GM12873 (cell line): ENCODE results near the gene ICA1.

Source experiments
- CTCF ChIP-seq: IDR thresholded peaks from 2 replicates; pipeline ENCODE4 v1.5.1; 2012; ENCODE audit warnings: low read depth, mild to moderate bottlenecking, moderate library complexity, low read length, control low read depth; ENCODE audit not compliant: insufficient read depth; ENCODE audit errors: missing control alignments

ICA1 gene

GRCh38 chr7:8084836-8085235, 177.1 kb downstream of the ICA1 start:
- no peak for TF ChIP-seq CTCF

- no peak for TF ChIP-seq CTCF
Observed at GRCh38 chr7:8082762-8083161, 179.2 kb downstream of the ICA1 start.

- no peak for TF ChIP-seq CTCF
Observed at GRCh38 chr7:8078418-8078817, 183.5 kb downstream of the ICA1 start.

- TF ChIP-seq CTCF, result no peak
Observed at GRCh38 chr7:8070451-8071180, 191.4 kb downstream of the ICA1 start.

- no peak for TF ChIP-seq CTCF
Observed at GRCh38 chr7:8068892-8069686, 192.9 kb downstream of the ICA1 start.

GRCh38 chr7:8065356-8065813, 196.6 kb downstream of the ICA1 start:
- no peak for TF ChIP-seq CTCF

GRCh38 chr7:8064828-8065227, 197.1 kb downstream of the ICA1 start:
- no peak for TF ChIP-seq CTCF
